Measurements from ENCODE around the gene SLC31A2.

The SLC31A2 gene

DNA sequence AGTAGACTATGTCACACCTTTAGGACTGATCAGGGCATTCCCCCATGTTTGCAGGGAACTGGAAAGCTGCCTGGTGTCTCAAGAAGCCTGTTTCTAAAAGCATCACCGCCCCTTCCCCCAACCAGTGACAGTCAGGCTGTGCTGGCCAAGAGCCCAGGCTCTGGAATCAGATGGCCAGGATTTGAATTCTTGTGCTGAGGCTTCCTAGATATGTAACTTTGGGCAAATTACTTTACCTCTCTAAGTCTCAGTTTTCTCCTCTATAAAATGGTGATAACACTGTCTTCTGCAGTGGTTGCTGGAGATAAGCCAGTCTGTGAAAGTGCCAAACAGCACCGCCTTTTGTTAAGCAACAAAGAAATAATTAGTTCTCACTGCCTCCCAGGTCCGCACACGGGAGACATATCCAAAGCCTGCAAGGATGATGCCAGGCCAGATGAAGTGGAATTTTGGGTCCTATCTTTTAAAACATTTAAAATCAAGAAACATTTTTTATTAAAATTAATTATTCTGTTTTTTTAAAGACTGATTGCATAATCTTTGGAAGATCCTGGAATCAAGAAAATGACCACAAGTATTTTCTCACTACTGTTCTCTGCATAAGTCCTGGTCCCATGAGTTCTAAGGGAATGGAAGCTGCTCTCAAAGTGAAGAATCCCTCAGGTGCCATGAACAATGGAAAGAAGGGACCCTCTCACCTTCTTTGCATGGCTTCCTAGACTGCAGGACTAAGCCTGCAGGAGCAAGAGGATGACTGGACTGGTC lies 13.9 kb downstream of the SLC31A2 start:
- no peaks in the 10 kb centered on the region for H3K9me3 ChIP-seq (ENCODE audit: control insufficient read depth, low read length)
- peaks cover 92% of the 10 kb centered on the region for H3K36me3 ChIP-seq (ENCODE audit: control insufficient read depth, insufficient read depth, low read length)
- H3K4me3 ChIP-seq (ENCODE audit: extremely low read depth, insufficient read depth, low read length, poor library complexity, severe bottlenecking) = no peak overlapping the region
- H3K4me1 ChIP-seq (ENCODE audit: control insufficient read depth, insufficient read depth, low read length, poor library complexity, severe bottlenecking) = peaks cover 6% of the 10 kb centered on the region
- WGBS, 2 experiments (ENCODE audit: insufficient coverage in 2 of 2) = 100% methylated on average over 4 of the region's 4 CpGs; no CpG with 5 or more reads in 1 of the 2 experiments
- H3K27ac ChIP-seq (ENCODE audit: low read depth, low read length, severe bottlenecking) = no peak overlapping the region

DNA sequence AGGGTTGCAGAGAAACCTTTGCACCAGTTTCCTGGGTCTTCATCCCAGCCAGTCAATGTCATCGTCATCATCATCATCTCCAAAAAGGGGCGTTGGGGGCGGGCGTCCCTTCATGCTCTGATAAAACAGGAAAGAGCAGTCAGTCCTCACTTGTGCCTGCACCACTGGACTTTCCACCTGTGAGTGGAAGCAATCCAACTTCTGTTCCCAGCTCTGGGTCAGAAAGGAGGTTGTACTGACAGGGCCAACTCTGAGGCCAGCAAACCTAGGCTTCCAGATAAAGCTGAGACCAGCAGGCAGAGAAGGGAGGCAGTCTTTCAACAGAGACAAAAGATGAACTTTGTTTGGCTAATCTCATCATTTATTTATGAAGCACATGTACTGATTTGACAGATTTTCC lies 15.2 kb downstream of the SLC31A2 start:
- no peak overlapping the region for H3K27ac ChIP-seq (ENCODE audit: low read depth, low read length, severe bottlenecking)
- H3K4me3 ChIP-seq (ENCODE audit: extremely low read depth, insufficient read depth, low read length, poor library complexity, severe bottlenecking) = no peak overlapping the region
- H3K4me1 ChIP-seq (ENCODE audit: control insufficient read depth, insufficient read depth, low read length, poor library complexity, severe bottlenecking) = peaks cover 5% of the 10 kb centered on the region
- H3K9me3 ChIP-seq (ENCODE audit: control insufficient read depth, low read length) = no peaks in the 10 kb centered on the region
- 96% methylated on average over 4 of the region's 4 CpGs; no CpG with 5 or more reads in 1 of the 2 experiments for WGBS, 2 experiments (ENCODE audit: insufficient coverage in 2 of 2)
- peaks cover 98% of the 10 kb centered on the region for H3K36me3 ChIP-seq (ENCODE audit: control insufficient read depth, insufficient read depth, low read length)

DNA sequence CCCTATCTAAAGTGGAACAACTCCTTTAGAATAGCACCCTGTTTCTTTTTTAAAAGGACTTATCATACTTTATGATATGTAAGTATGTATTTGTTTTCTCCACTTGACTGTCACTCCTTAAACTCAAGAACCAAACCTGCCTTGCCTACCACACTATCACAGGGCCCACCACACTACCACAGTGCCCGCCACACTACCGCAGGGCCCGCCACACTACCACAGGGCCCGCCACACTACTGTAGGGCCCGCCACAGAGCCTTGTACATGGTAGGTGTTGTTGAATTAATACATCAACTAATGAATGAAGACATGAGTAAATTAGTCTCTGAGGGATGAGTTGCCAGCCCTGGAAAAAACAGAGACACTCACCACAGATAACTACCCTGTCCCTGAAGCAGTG lies 18.0 kb downstream of the SLC31A2 start:
- WGBS, 2 experiments (ENCODE audit: insufficient coverage in 2 of 2) = no CpG with 5 or more reads among the region's 5 CpGs
- peaks cover 93% of the 10 kb centered on the region for H3K36me3 ChIP-seq (ENCODE audit: control insufficient read depth, insufficient read depth, low read length)
- H3K4me1 ChIP-seq (ENCODE audit: control insufficient read depth, insufficient read depth, low read length, poor library complexity, severe bottlenecking) = no peaks in the 10 kb centered on the region
- H3K27ac ChIP-seq (ENCODE audit: low read depth, low read length, severe bottlenecking) = no peak overlapping the region
- H3K4me3 ChIP-seq (ENCODE audit: extremely low read depth, insufficient read depth, low read length, poor library complexity, severe bottlenecking) = no peak overlapping the region
- no peaks in the 10 kb centered on the region for H3K9me3 ChIP-seq (ENCODE audit: control insufficient read depth, low read length)

DNA sequence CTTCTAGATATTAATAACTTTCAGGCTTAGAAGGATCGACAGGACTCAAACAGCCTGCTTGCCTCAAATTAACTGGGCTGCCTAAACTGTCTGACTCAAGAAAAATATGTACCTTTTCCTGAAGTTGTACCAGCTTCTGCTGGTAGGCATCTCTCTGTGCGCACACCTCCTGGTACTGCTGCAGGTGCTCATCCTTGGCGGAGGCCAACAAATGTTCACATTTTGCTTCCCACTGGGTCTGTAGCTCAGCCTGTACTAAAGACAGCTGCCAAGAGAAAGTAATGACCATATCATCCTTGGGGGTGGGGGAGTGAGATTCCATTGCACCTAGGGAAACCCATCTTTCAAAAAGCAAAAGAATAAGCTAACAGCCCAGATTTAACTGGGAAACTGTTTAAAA lies 22.5 kb downstream of the SLC31A2 start:
- peaks cover 78% of the 10 kb centered on the region for H3K36me3 ChIP-seq (ENCODE audit: control insufficient read depth, insufficient read depth, low read length)
- peaks cover 3% of the 10 kb centered on the region for H3K4me1 ChIP-seq (ENCODE audit: control insufficient read depth, insufficient read depth, low read length, poor library complexity, severe bottlenecking)
- H3K4me3 ChIP-seq (ENCODE audit: extremely low read depth, insufficient read depth, low read length, poor library complexity, severe bottlenecking) = no peak overlapping the region
- H3K27ac ChIP-seq (ENCODE audit: low read depth, low read length, severe bottlenecking) = no peak overlapping the region
- no peaks in the 10 kb centered on the region for H3K9me3 ChIP-seq (ENCODE audit: control insufficient read depth, low read length)
- 92 to 96% methylated on average over 2 to 3 of the region's 3 CpGs for WGBS, 2 experiments (ENCODE audit: insufficient coverage in 2 of 2)

DNA sequence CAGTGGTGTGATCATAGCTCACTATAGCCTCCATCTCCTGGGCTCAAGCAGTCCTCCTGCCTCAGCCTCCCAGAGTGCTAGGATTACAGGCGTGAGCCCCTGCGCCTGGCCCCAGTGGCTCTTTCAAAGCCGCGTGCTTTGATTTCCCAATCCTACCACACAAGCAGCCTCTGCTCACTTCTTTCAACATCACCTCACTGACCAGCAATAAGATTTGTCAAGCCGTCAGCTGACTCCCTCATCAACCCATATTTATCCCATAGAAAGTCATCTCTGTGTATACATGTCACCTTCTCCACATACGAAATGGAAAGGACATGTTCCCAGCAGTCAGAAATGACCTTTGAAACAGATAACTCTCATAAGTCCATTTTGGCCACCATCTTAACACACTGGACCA lies 26.0 kb downstream of the SLC31A2 start:
- 98 to 100% methylated on average over 4 to 6 of the region's 6 CpGs for WGBS, 2 experiments (ENCODE audit: insufficient coverage in 2 of 2)
- Histone ChIP-seq H3K4me1 (ENCODE audit: control insufficient read depth, insufficient read depth, low read length, poor library complexity, severe bottlenecking) (peaks cover 3% of the 10 kb centered on the region), H3K9me3 (ENCODE audit: control insufficient read depth, low read length) (no peaks in the 10 kb centered on the region), H3K4me3 (ENCODE audit: extremely low read depth, insufficient read depth, low read length, poor library complexity, severe bottlenecking) (no peak overlapping the region), H3K36me3 (ENCODE audit: control insufficient read depth, insufficient read depth, low read length) (peaks cover 70% of the 10 kb centered on the region), H3K27ac (ENCODE audit: low read depth, low read length, severe bottlenecking) (no peak overlapping the region)

DNA sequence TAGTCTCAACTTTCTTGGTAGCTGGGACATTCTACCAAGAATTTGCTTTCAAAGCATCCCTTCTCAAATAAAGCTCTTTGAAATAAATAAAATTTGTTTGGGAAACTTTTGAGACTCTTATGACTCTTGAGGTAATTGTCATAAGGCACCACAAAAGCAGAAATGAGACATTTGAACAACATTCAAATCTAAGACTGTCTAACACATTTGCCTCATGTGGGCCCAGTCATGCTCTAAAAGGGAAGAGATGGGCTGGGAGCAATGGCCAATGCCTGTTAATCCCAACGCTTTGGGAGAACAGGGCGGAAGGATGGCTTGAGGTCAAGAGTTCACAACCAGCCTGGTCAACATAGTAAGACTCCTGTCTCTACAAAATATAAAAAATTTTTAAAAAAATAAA lies 26.4 kb downstream of the SLC31A2 start:
- Histone ChIP-seq H3K27ac (ENCODE audit: low read depth, low read length, severe bottlenecking) (no peak overlapping the region), H3K36me3 (ENCODE audit: control insufficient read depth, insufficient read depth, low read length) (peaks cover 73% of the 10 kb centered on the region), H3K9me3 (ENCODE audit: control insufficient read depth, low read length) (no peaks in the 10 kb centered on the region), H3K4me3 (ENCODE audit: extremely low read depth, insufficient read depth, low read length, poor library complexity, severe bottlenecking) (no peak overlapping the region), H3K4me1 (ENCODE audit: control insufficient read depth, insufficient read depth, low read length, poor library complexity, severe bottlenecking) (peaks cover 3% of the 10 kb centered on the region)
- no CpG with 5 or more reads among the region's 2 CpGs for WGBS, 2 experiments (ENCODE audit: insufficient coverage in 2 of 2)

DNA sequence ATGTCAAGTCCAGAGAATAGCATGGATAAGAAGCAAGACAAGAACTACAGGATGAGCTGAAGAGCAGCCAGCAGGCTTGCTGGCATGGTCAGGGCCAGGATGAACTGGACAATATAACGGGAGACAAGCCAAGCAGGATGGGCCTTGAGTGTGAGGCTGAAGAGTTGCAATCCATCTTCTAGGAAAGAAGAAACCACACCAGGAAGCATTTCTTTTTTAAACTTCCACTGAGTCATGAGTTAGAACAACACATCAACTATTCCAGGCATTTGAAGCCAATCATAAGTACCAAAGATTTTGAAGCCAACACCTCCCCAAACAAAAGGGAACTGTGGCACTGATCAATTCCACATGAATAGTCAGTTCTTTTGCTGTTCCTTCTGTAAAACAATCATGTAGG lies 27.3 kb downstream of the SLC31A2 start:
- no peaks in the 10 kb centered on the region for H3K9me3 ChIP-seq (ENCODE audit: control insufficient read depth, low read length)
- no peak overlapping the region for H3K4me3 ChIP-seq (ENCODE audit: extremely low read depth, insufficient read depth, low read length, poor library complexity, severe bottlenecking)
- WGBS, 2 experiments (ENCODE audit: insufficient coverage in 2 of 2) = no CpG with 5 or more reads among the region's 1 CpG
- peaks cover 3% of the 10 kb centered on the region for H3K4me1 ChIP-seq (ENCODE audit: control insufficient read depth, insufficient read depth, low read length, poor library complexity, severe bottlenecking)
- peaks cover 72% of the 10 kb centered on the region for H3K36me3 ChIP-seq (ENCODE audit: control insufficient read depth, insufficient read depth, low read length)
- H3K27ac ChIP-seq (ENCODE audit: low read depth, low read length, severe bottlenecking) = no peak overlapping the region

DNA sequence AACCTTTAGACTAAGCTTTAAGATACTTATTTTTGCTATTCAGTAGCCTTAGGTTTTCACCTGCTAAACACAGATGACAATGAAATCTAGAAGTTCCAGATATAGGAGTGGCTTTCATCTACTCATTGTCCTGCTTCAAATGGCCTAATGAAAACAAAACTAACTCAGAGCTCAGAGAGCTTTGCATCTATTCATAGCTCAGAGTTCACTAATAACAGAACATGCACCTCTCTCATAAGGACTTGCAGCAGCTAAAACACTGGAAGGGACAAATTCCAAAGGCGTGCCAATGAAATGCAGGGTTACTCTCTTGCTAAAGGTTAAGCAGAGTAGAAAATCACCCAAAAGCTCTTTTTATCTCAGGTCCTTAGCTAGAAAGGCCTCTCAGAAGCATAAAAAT lies 29.0 kb downstream of the SLC31A2 start:
- peaks cover 74% of the 10 kb centered on the region for H3K36me3 ChIP-seq (ENCODE audit: control insufficient read depth, insufficient read depth, low read length)
- H3K27ac ChIP-seq (ENCODE audit: low read depth, low read length, severe bottlenecking) = no peak overlapping the region
- no peak overlapping the region for H3K4me3 ChIP-seq (ENCODE audit: extremely low read depth, insufficient read depth, low read length, poor library complexity, severe bottlenecking)
- WGBS, 2 experiments (ENCODE audit: insufficient coverage in 2 of 2) = 0% methylated on average over 1 of the region's 1 CpG
- H3K9me3 ChIP-seq (ENCODE audit: control insufficient read depth, low read length) = no peaks in the 10 kb centered on the region
- peaks cover 3% of the 10 kb centered on the region for H3K4me1 ChIP-seq (ENCODE audit: control insufficient read depth, insufficient read depth, low read length, poor library complexity, severe bottlenecking)

DNA sequence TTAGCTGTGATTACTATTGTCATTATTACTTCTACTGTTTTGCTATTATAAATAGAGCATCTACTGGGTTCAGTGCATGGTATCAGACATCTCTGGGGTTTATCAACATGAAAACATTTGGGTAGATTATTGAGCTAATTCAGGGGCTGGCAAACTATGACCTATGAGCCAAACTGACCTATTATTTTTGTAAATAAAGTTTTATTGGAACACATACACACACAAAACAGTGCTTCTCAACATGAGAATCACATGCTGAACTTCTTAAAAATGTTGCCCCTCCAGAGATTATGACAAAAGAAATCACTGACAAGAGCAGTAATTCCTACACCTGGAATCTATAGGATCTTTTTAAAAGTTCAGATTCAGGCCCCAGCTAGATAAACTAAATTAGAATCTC lies 30.4 kb downstream of the SLC31A2 start:
- Histone ChIP-seq H3K4me3 (ENCODE audit: extremely low read depth, insufficient read depth, low read length, poor library complexity, severe bottlenecking) (no peak overlapping the region), H3K9me3 (ENCODE audit: control insufficient read depth, low read length) (no peaks in the 10 kb centered on the region), H3K36me3 (ENCODE audit: control insufficient read depth, insufficient read depth, low read length) (peaks cover 77% of the 10 kb centered on the region), H3K4me1 (ENCODE audit: control insufficient read depth, insufficient read depth, low read length, poor library complexity, severe bottlenecking) (peaks cover 3% of the 10 kb centered on the region), H3K27ac (ENCODE audit: low read depth, low read length, severe bottlenecking) (no peak overlapping the region)

DNA sequence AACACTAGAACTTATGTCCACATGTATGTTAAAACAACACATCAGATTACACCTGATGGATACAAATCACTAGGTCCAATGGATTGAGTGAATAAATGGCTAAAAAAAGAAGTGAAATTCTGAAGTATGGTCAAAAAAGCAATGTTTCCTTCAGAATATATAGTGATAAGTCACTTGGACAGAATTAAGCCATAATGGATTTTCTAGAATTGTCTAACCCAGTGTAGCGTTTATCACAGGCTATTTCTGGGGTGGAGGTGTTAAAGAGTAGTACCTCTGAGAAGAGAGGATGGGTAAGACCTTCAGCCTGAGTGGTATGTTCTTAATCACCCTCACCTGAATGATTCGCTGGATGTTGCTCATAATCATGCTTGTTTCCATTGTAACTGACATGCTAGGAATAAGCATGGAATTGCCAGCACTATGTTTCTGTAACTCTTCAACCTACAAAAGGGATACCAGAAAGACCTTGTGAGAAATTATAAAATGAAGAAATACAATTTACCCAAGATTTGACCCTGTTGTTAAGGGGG lies 33.2 kb downstream of the SLC31A2 start:
- Histone ChIP-seq H3K4me3 (ENCODE audit: extremely low read depth, insufficient read depth, low read length, poor library complexity, severe bottlenecking) (no peak overlapping the region), H3K4me1 (ENCODE audit: control insufficient read depth, insufficient read depth, low read length, poor library complexity, severe bottlenecking) (peaks cover 19% of the 10 kb centered on the region), H3K27ac (ENCODE audit: low read depth, low read length, severe bottlenecking) (no peak overlapping the region), H3K9me3 (ENCODE audit: control insufficient read depth, low read length) (no peaks in the 10 kb centered on the region), H3K36me3 (ENCODE audit: control insufficient read depth, insufficient read depth, low read length) (peaks cover 76% of the 10 kb centered on the region)
- WGBS, 2 experiments (ENCODE audit: insufficient coverage in 2 of 2) = 100% methylated on average over 1 to 2 of the region's 2 CpGs

DNA sequence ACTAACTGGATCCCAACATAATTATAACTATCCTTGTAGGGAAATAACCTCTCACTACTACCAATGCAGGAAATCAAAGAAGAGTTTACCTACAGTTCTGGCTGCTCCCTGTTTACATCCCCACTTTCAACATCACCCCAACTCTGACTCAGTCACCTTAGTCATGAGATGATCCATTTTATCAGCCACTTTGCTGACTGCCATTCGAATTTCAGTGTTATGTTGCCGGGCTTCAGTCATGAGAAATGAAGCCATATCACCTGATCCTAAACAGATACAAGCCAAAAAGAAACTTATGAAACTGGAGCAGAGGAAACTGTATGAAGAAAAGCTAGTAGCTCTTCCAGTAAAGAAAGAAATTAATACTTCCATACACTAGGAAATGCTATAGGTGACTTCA lies 33.7 kb downstream of the SLC31A2 start:
- Histone ChIP-seq H3K36me3 (ENCODE audit: control insufficient read depth, insufficient read depth, low read length) (peaks cover 74% of the 10 kb centered on the region), H3K4me3 (ENCODE audit: extremely low read depth, insufficient read depth, low read length, poor library complexity, severe bottlenecking) (no peak overlapping the region), H3K4me1 (ENCODE audit: control insufficient read depth, insufficient read depth, low read length, poor library complexity, severe bottlenecking) (peaks cover 19% of the 10 kb centered on the region), H3K27ac (ENCODE audit: low read depth, low read length, severe bottlenecking) (no peak overlapping the region), H3K9me3 (ENCODE audit: control insufficient read depth, low read length) (no peaks in the 10 kb centered on the region)
- 73% methylated on average over 2 of the region's 2 CpGs; no CpG with 5 or more reads in 1 of the 2 experiments for WGBS, 2 experiments (ENCODE audit: insufficient coverage in 2 of 2)

Data from mesodermal cell (in vitro differentiated cells).